Measurements from ENCODE around the gene CALML3.

GRCh38 chr10:5506246-5506645 is 18.5 kb upstream of the CALML3 start:
- TF ChIP-seq CTCF (conservative IDR thresholded peaks at IDR 0.05; ENCODE audit: low read depth, low read length) (no peak), EZH2 (IDR thresholded peaks at IDR 0.05; ENCODE audit: low read length, unreplicated experiment) (no peak), EZH2phosphoT487 (IDR thresholded peaks at IDR 0.05; ENCODE audit: borderline replicate concordance, low read length) (no peak)

Data from PC-3 (cell line).